Stimulated activated memory B cell treated with anti-CD40 and anti-IgM and Interleukin-4, amounts not matched to agents 10 μg/mL and 1 μg/mL and 100 μg/mL, for 72 hours (primary cell): Measurements from ENCODE around the gene GRK5.

Experiments used
- ATAC-seq: fragments of 150-1000 bp; cut with Tn5 transposase; 2 replicates; pipeline ENCODE4 v1.10.0; 2021
- H3K27ac Mint-ChIP-seq: one replicate; pipeline ENCODE4 v1.8.0; 2022; ENCODE audit warnings: mild to moderate bottlenecking, mixed read lengths
- H3K27me3 Mint-ChIP-seq: one replicate; pipeline ENCODE4 v1.8.0; 2022; ENCODE audit warnings: mixed read lengths
- H3K36me3 Mint-ChIP-seq: one replicate; pipeline ENCODE4 v1.8.0; 2022; ENCODE audit warnings: mixed read lengths
- H3K4me1 Mint-ChIP-seq: one replicate; pipeline ENCODE4 v1.8.0; 2022; ENCODE audit warnings: mixed read lengths
- H3K4me3 Mint-ChIP-seq: one replicate; pipeline ENCODE4 v1.8.0; 2022; ENCODE audit warnings: mild to moderate bottlenecking, moderate library complexity, mixed read lengths
- H3K9me3 Mint-ChIP-seq: one replicate; pipeline ENCODE4 v1.8.0; 2022; ENCODE audit warnings: mixed read lengths

The GRK5 gene

DNA sequence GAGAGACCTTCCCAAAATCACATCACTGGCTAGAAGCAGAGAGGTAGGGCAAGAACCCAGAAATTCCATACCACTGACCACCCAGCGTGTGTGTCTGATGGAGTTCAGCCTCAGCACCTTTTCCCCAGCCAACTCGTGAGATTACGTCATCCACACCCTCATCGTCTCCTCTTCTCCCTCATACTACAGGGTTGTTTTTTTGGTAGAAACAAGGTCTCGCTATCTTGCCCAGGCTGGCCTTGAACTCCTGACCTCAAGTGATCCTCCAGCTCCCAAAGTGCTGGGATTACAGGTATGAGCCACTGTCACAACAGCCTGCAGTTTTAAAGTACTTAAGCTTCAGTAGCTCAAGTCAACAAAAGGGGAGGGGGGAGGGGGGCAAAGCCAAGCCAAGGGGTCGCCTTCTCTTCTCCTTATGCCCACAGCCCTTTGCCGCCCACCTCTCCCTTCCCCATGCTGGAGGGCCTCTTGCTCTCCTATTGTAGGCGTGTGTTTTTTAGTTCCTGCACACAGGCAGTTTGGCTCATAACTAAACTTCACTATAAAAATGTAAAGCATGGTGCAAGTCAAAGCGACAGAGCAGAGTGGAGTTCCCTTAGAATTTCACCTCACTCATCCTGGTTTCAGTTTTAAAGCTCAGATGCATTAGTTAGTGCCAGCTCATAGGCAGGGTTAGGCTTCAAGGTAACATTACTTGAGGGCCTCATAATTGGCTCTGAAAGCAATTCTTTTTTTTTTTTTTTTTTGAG lies 23.5 kb upstream of the GRK5 start:
- Mint-ChIP-seq H3K36me3 (no peaks in the 10 kb centered on the region), H3K4me1 (peaks cover 6% of the 10 kb centered on the region), H3K27me3 (no peaks in the 10 kb centered on the region), H3K4me3 (no peak overlapping the region), H3K9me3 (no peaks in the 10 kb centered on the region), H3K27ac (no peak overlapping the region)
- no peak for ATAC-seq

- no peaks in the 10 kb centered on the region for H3K36me3 Mint-ChIP-seq
- H3K27me3 Mint-ChIP-seq = no peaks in the 10 kb centered on the region
- H3K4me3 Mint-ChIP-seq = no peak overlapping the region
- no peak overlapping the region for H3K27ac Mint-ChIP-seq
- no peaks in the 10 kb centered on the region for H3K9me3 Mint-ChIP-seq
- ATAC-seq = peak; percentile 16
- peaks cover 17% of the 10 kb centered on the region for H3K4me1 Mint-ChIP-seq
Measured at GRCh38 chr10:119189811-119190282, 17.5 kb upstream of the GRK5 start.

GRCh38 chr10:119190353-119190752 lies 17.0 kb upstream of the GRK5 start:
- ATAC-seq = no peak
- peaks cover 17% of the 10 kb centered on the region for H3K4me1 Mint-ChIP-seq
- no peaks in the 10 kb centered on the region for H3K27me3 Mint-ChIP-seq
- H3K36me3 Mint-ChIP-seq = no peaks in the 10 kb centered on the region
- H3K4me3 Mint-ChIP-seq = no peak overlapping the region
- no peaks in the 10 kb centered on the region for H3K9me3 Mint-ChIP-seq
- H3K27ac Mint-ChIP-seq = no peak overlapping the region

DNA sequence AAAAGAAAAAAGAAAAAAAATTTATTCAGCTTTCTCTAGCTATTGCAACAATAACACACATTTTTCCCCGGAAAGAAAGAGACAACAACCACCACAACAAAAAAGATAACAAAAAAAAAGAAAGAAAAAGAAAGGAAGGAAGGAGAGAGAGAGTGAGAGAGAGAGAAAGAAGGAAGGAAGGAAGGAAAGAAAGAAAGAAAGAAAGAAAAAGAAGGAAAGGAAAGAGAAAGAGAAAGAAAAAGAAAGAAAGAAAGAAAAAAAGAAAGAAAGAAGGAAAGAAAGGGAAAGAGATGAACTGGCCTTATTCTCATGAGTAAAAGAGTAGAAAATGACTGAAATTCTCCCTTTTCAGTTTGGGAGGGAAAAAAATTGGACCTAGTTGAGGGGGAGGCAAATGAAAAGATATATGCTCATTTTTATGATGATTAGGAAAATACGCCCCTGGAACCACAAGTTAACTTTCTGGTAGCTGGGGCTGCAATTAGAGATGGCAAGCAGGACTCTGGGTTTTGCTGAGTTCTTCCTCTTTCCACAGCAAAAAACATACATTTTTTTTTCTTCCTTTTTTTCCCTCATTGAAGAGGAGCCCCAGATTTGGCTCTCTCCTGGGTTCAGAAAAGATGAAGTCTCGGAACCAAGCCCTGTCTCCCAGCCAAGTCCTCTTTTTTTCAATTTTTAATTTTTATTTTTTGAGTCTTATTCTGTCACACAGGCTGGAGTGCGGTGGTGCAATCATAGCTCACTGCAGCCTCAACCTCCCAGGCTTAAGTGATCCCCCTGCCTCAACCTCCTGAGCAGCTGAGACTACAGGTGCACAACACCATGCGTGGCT lies 16.2 kb upstream of the GRK5 start:
- Mint-ChIP-seq H3K36me3 (no peaks in the 10 kb centered on the region), H3K4me1 (peaks cover 17% of the 10 kb centered on the region), H3K9me3 (no peaks in the 10 kb centered on the region), H3K27me3 (no peaks in the 10 kb centered on the region), H3K27ac (no peak overlapping the region), H3K4me3 (no peak overlapping the region)
- no peak for ATAC-seq

- H3K9me3 Mint-ChIP-seq = no peaks in the 10 kb centered on the region
- no peaks in the 10 kb centered on the region for H3K36me3 Mint-ChIP-seq
- no peaks in the 10 kb centered on the region for H3K27me3 Mint-ChIP-seq
- no peak for ATAC-seq
- no peak overlapping the region for H3K27ac Mint-ChIP-seq
- H3K4me1 Mint-ChIP-seq = peaks cover 17% of the 10 kb centered on the region
- H3K4me3 Mint-ChIP-seq = no peak overlapping the region
Measured at GRCh38 chr10:119191881-119192280, 15.5 kb upstream of the GRK5 start.

DNA sequence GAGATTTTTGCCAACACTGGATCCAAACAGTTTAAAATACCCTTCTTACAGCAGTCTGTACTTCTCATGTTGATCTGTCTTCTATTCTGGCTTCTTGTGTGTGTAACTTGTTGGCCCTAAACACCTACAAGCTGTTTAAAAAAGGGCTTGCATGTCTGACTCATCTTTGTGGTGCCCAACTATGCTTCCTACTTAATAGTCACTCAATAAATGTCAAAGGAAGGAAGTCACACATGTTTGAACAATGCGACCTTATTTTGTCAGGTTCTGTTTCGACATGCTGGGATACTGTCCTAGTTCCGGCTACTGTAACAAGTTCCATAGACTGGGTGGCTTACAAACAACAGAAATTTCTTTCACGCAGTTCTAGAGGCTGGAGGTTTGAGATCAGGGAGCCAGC lies 9.4 kb upstream of the GRK5 start:
- Mint-ChIP-seq H3K4me1 (peaks cover 14% of the 10 kb centered on the region), H3K4me3 (no peak overlapping the region), H3K27ac (no peak overlapping the region)

DNA sequence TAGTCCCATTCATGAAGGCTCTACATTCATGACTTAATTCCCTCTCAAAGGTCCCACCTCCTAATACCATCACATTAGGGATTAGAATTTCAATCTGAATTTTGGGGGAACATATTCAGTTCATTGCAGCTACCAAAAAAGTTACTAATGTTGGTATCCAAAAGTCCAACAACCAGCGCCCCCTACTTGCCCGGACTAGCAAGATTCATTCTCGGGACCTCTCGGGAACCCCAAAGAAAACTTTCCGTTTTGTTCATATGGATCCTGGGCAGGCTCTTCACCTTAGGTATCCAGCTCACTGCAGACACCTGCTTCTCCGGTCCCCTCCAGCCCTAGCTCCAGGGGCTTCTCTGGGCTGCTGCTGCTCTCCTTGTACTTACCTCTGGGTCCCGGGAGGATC lies 8.9 kb upstream of the GRK5 start:
- Mint-ChIP-seq H3K36me3 (no peaks in the 10 kb centered on the region), H3K9me3 (no peaks in the 10 kb centered on the region), H3K27ac (no peak overlapping the region), H3K4me1 (peaks cover 14% of the 10 kb centered on the region), H3K4me3 (no peak overlapping the region), H3K27me3 (peaks cover 15% of the 10 kb centered on the region)
- no peak for ATAC-seq

More for the DNA sequence above, 9.4 kb upstream of the GRK5 start:
- Mint-ChIP-seq H3K9me3 (no peaks in the 10 kb centered on the region), H3K27me3 (peaks cover 15% of the 10 kb centered on the region), H3K36me3 (no peaks in the 10 kb centered on the region)
- ATAC-seq = no peak

GRCh38 chr10:119199231-119199992 lies 8.0 kb upstream of the GRK5 start:
- H3K27me3 Mint-ChIP-seq = peaks cover 15% of the 10 kb centered on the region
- no peak overlapping the region for H3K4me3 Mint-ChIP-seq
- no peak overlapping the region for H3K27ac Mint-ChIP-seq
- no peaks in the 10 kb centered on the region for H3K9me3 Mint-ChIP-seq
- H3K36me3 Mint-ChIP-seq = no peaks in the 10 kb centered on the region
- peaks cover 14% of the 10 kb centered on the region for H3K4me1 Mint-ChIP-seq
- peak; percentile 74 for ATAC-seq

GRCh38 chr10:119201233-119201632 lies 6.1 kb upstream of the GRK5 start:
- Mint-ChIP-seq H3K27ac (no peak overlapping the region), H3K27me3 (peaks cover 15% of the 10 kb centered on the region)

GRCh38 chr10:119203006-119203405 lies 4.4 kb upstream of the GRK5 start:
- H3K9me3 Mint-ChIP-seq = no peaks in the 10 kb centered on the region

More at GRCh38 chr10:119201233-119201632, 6.1 kb upstream of the GRK5 start:
- Mint-ChIP-seq H3K4me3 (no peak overlapping the region), H3K9me3 (no peaks in the 10 kb centered on the region), H3K36me3 (no peaks in the 10 kb centered on the region), H3K4me1 (peaks cover 18% of the 10 kb centered on the region)
- no peak for ATAC-seq

GRCh38 chr10:119205894-119206602 lies 1.3 kb upstream of the GRK5 start:
- ATAC-seq = no peak
- H3K27ac Mint-ChIP-seq = peak overlapping the region; percentile 79
- H3K9me3 Mint-ChIP-seq = no peaks in the 10 kb centered on the region
- peaks cover 31% of the 10 kb centered on the region for H3K4me1 Mint-ChIP-seq
- no peaks in the 10 kb centered on the region for H3K36me3 Mint-ChIP-seq
- H3K4me3 Mint-ChIP-seq = peak overlapping the region; percentile 90
- no peaks in the 10 kb centered on the region for H3K27me3 Mint-ChIP-seq

More at GRCh38 chr10:119203006-119203405, 4.4 kb upstream of the GRK5 start:
- Mint-ChIP-seq H3K27ac (no peak overlapping the region), H3K4me3 (no peak overlapping the region), H3K27me3 (peaks cover 15% of the 10 kb centered on the region), H3K36me3 (no peaks in the 10 kb centered on the region), H3K4me1 (peaks cover 24% of the 10 kb centered on the region)
- ATAC-seq = no peak

DNA sequence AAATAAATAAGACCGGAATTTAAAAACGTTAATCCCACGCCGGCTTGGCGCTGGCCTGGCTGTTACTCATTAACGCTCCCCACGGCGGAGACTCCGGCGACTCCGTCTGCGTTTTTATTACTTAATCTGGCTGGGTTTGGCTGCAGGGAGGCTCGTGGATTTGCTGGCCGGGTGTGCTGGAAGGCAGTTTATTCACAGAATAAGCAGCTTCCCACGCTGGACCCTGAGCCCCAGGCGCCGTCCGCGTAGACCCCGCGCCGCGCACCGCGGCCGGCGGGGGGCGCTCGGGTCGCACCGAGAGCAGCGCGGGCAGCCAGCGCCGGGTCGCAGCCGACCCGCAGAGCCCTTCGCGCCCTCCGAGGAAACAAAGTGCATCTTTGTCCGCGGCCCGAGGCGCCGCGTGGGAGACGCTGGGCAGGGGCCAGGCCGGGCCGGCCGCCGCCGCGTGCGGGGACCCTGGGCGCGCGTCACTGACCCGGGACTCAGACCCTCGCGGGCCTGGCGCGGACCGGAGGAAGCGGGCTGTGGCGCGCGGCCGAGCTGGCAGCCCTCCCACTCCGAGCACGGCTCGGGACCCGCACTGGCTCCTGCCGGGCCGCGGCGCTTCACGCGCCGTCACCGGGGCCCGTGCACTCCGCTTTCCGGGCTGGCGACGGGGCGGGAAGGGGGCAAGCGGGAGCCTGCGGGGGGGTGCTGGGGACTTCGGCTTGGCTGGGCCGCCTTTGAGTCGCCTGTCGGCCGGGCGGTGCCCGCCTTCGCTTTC lies 587 bp upstream of the GRK5 start:
- no peaks in the 10 kb centered on the region for H3K9me3 Mint-ChIP-seq
- ATAC-seq = peak; percentile 78
- H3K27ac Mint-ChIP-seq = peak overlapping the region; percentile 79
- peak overlapping the region; percentile 90 for H3K4me3 Mint-ChIP-seq
- H3K36me3 Mint-ChIP-seq = no peaks in the 10 kb centered on the region
- H3K4me1 Mint-ChIP-seq = peaks cover 31% of the 10 kb centered on the region
- H3K27me3 Mint-ChIP-seq = no peaks in the 10 kb centered on the region

DNA sequence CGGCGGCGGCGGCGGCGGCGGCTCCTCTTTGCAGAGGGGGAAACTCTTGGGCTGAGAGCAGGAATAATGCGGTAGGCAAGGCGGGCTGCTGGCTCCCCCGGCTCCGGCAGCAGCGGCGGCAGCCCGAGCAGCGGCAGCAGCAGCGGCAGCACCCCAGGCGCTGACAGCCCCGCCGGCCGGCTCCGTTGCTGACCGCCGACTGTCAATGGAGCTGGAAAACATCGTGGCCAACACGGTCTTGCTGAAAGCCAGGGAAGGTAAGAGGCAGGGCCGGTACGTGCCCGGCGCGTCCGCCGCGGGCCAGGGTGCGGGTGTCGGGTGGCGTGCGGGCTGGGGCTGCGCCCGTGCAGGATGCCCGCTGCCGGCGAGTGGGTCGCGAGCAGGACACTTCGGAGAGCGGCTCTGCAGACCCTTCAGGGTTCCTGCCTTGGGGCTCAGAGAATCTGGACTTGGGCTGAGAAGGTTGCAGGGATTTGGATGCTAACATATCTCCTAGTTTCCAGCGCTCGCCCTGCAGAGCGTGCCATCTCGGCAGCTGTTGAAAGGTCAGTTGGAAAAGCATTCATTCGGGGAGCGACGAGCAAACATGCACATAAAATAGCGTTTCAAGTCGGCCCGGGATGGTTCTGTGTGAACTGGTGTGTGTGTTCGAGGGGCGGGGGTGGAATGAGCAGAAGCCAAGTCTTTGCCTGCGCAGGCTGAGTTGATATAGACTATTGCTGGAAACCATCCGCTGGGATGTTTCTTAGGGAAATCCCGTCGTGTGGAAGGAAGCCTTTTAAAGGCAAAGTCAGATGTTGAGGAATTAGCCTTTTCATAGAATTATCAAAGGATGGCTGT lies 562 bp downstream of the GRK5 start:
- Mint-ChIP-seq H3K36me3 (no peaks in the 10 kb centered on the region), H3K9me3 (no peaks in the 10 kb centered on the region), H3K27me3 (no peaks in the 10 kb centered on the region), H3K4me1 (peaks cover 37% of the 10 kb centered on the region), H3K4me3 (peak overlapping the region; percentile 80), H3K27ac (peak overlapping the region; percentile 52)
- ATAC-seq = peak; percentile 18
